HG03457 (cell line): ENCODE results near the gene BAK1.

Source experiments
- ATAC-seq: cut with Tn5 transposase; IDR thresholded peaks from one replicate; pipeline ENCODE4 v1.9.1; 2021; ENCODE audit warnings: moderate number of reproducible peaks; ENCODE audit not compliant: unreplicated experiment

Gene BAK1

GRCh38 chr6:33579828-33580714 lies at the start of gene BAK1:
Gene BAK1, minus strand, starts transcription at chr6:33580276. Its CDS starts 2,672 bp downstream, at chr6:33577604.
- peak; percentile 71 for ATAC-seq

- ATAC-seq = no peak
These were observed 48.4 kb upstream of the BAK1 start for GRCh38 chr6:33628401-33628964.

- ATAC-seq = no peak
These were observed 47.8 kb upstream of the BAK1 start for GRCh38 chr6:33627876-33628275.

- no peak for ATAC-seq
These were observed 44.8 kb upstream of the BAK1 start for GRCh38 chr6:33624856-33625255.

GRCh38 chr6:33623895-33624381 lies 43.9 kb upstream of the BAK1 start:
- ATAC-seq = no peak

GRCh38 chr6:33622456-33623431 lies 42.7 kb upstream of the BAK1 start:
- no peak for ATAC-seq

- no peak for ATAC-seq
These were observed 41.8 kb upstream of the BAK1 start for GRCh38 chr6:33621711-33622388.

- no peak for ATAC-seq
These were observed 41.0 kb upstream of the BAK1 start, which contains the start of gene ITPR3 for GRCh38 chr6:33620856-33621710. Gene ITPR3, plus strand, starts transcription at chr6:33621322. Its CDS starts 281 bp downstream, at chr6:33621603.

GRCh38 chr6:33620158-33620855 lies 40.2 kb upstream of the BAK1 start:
- ATAC-seq = no peak

GRCh38 chr6:33619166-33619840 lies 39.2 kb upstream of the BAK1 start:
- no peak for ATAC-seq

GRCh38 chr6:33616913-33617312 lies 36.8 kb upstream of the BAK1 start:
- ATAC-seq = no peak

GRCh38 chr6:33616113-33616512 lies 36.0 kb upstream of the BAK1 start:
- no peak for ATAC-seq

GRCh38 chr6:33613795-33614168 lies 33.7 kb upstream of the BAK1 start:
- no peak for ATAC-seq

GRCh38 chr6:33613146-33613794 lies 33.2 kb upstream of the BAK1 start:
- ATAC-seq = no peak

GRCh38 chr6:33610779-33611732 lies 31.0 kb upstream of the BAK1 start:
- no peak for ATAC-seq

- no peak for ATAC-seq
These were observed 30.0 kb upstream of the BAK1 start for GRCh38 chr6:33610067-33610466.

- ATAC-seq = no peak
These were observed 29.5 kb upstream of the BAK1 start for GRCh38 chr6:33609528-33609927.
